Uterus (tissue), 4 donors: ENCODE results near the gene IL25. TPM values are rescaled to one million over a fixed set of nuclear protein-coding genes. Genes with fewer than 3 reads are reported as not detected.
"Not testable (repeated sequence)": the region's sequence is repeated elsewhere in the genome, so short reads cannot be mapped to it uniquely, and the experiment has no call there.

ENCODE experiments used
- DNase-seq, 2 donors: peaks; one replicate each; pipeline ENCODE4 v3.0.0-alpha.2; 2019 to 2020
- H3K27ac ChIP-seq, 2 donors: fragments of 200-600 bp; sonication (generic); 1 replicate in 1 of 2; 2 replicates in 1 of 2; pipeline ENCODE4 v1.5.1; 2016 to 2018
- H3K27me3 ChIP-seq, 2 donors: fragments of 200-600 bp; sonication (generic); one replicate each; pipeline ENCODE4 v1.5.1; 2018 to 2019; ENCODE audit warnings: control low read depth in 1 of 2
- H3K36me3 ChIP-seq, 2 donors: fragments of 200-600 bp; sonication (generic); one replicate each; pipeline ENCODE4 v1.5.1; 2019; ENCODE audit warnings: control low read depth in 1 of 2
- H3K4me1 ChIP-seq, 2 donors: fragments of 200-600 bp; sonication (generic); one replicate each; pipeline ENCODE4 v1.5.1; 2018 to 2019; ENCODE audit warnings: control low read depth in 1 of 2
- H3K4me3 ChIP-seq, 2 donors: fragments of 200-600 bp; sonication (generic); 1 replicate in 1 of 2; 2 replicates in 1 of 2; pipeline ENCODE4 v1.5.1; 2018 to 2019; ENCODE audit warnings: mild to moderate bottlenecking in 1 of 2
- H3K9me3 ChIP-seq, 2 donors: fragments of 200-600 bp; sonication (generic); one replicate each; pipeline ENCODE4 v1.5.1; 2019; ENCODE audit warnings: control low read depth in 1 of 2
- CTCF ChIP-seq, 4 experiments: fragments of 200-600 bp in 2 of 4; fragments of 450-650 bp in 2 of 4; sonication (generic) in 2 of 4; IDR thresholded peaks; one replicate each; pipeline ENCODE4 v1.5.1; 2016 to 2019; ENCODE audit warnings: antibody characterized with exemption in 4 of 4, mild to moderate bottlenecking in 2 of 4, moderate library complexity in 1 of 4
- POLR2A ChIP-seq, 2 donors: fragments of 450-650 bp; IDR thresholded peaks; one replicate each; pipeline ENCODE4 v1.6.1; 2016; ENCODE audit warnings: antibody characterized with exemption in 2 of 2, mild to moderate bottlenecking in 1 of 2, moderate library complexity in 1 of 2
- intact Hi-C: fragments of 100-400 bp; cut with DNase I; formaldehyde crosslinking; loops from one replicate; pipeline ENCODE4 v1.15.1; 2023; ENCODE audit warnings: low total_unique reads
- total RNA-seq, 4 donors: library from RNA; depleted of rRNA in 3 of 4; stranded (reverse); fragments of >200 nt in 3 of 4; gene quantifications; one replicate each; pipeline versions ENCODE4 v1.1.0 to v1.2.4, GENCODE V29; 2014 to 2023
- donor health status: DM: yes; HTN: yes; CAD: no.

The IL25 gene
- not detected for total RNA-seq

- no peaks in the 10 kb centered on the region for H3K27me3 ChIP-seq
- H3K9me3 ChIP-seq, result no peaks in the 10 kb centered on the region
- TF ChIP-seq CTCF (IDR thresholded peaks at IDR 0.05) (no peak), POLR2A (IDR thresholded peaks at IDR 0.05) (no peak)
- H3K27ac ChIP-seq, result no peak within 1 kb of the TSS
- intact Hi-C loops, result no loop called here
- H3K36me3 ChIP-seq, result no peaks in the 10 kb centered on the region
- no peak for DNase-seq
- H3K4me3 ChIP-seq, result no peak within 1 kb of the TSS
- no peaks in the 10 kb centered on the region for H3K4me1 ChIP-seq
Measured at GRCh38 chr14:23372509-23372908, at the start of gene IL25. TSS of gene IL25 (plus strand) at chr14:23372809.

GRCh38 chr14:23323838-23324454 is 48.7 kb upstream of the IL25 start:
- no peaks in the 10 kb centered on the region for H3K36me3 ChIP-seq
- TF ChIP-seq CTCF (IDR thresholded peaks at IDR 0.05) (no peak), POLR2A (IDR thresholded peaks at IDR 0.05) (no peak)
- peaks cover 6 to 14% of the 10 kb centered on the region in 2 donors for H3K4me1 ChIP-seq
- DNase-seq, result no peak
- intact Hi-C loops, result no loop called here
- peak overlapping the region in 1 of 2 donors; percentile 25 for H3K27ac ChIP-seq
- H3K4me3 ChIP-seq, result no peak overlapping the region
- no peaks in the 10 kb centered on the region for H3K9me3 ChIP-seq
- H3K27me3 ChIP-seq, result no peaks in the 10 kb centered on the region

GRCh38 chr14:23324455-23324846 is 48.2 kb upstream of the IL25 start:
- peaks cover 6 to 14% of the 10 kb centered on the region in 2 donors for H3K4me1 ChIP-seq
- H3K27ac ChIP-seq, result peak overlapping the region in 1 of 2 donors; percentile 25
- H3K36me3 ChIP-seq, result no peaks in the 10 kb centered on the region
- no peaks in the 10 kb centered on the region for H3K9me3 ChIP-seq
- H3K27me3 ChIP-seq, result no peaks in the 10 kb centered on the region
- intact Hi-C loops, result no loop called here
- no peak for TF ChIP-seq CTCF (IDR thresholded peaks at IDR 0.05)
- no peak for DNase-seq
- H3K4me3 ChIP-seq, result no peak overlapping the region

- intact Hi-C loops, result loop anchor here (5.0 kb wide), 1 partner anchor 52 kb away; the partner anchor contains the start of gene CMTM5
- TF ChIP-seq CTCF (IDR thresholded peaks at IDR 0.05), result no peak
- no peak for TF ChIP-seq POLR2A (IDR thresholded peaks at IDR 0.05)
- DNase-seq, result no peak
- H3K4me3 ChIP-seq, result no peak overlapping the region
- no peak overlapping the region for H3K27ac ChIP-seq
- H3K4me1 ChIP-seq, result peaks cover 6 to 14% of the 10 kb centered on the region in 2 donors
- H3K27me3 ChIP-seq, result no peaks in the 10 kb centered on the region
- no peaks in the 10 kb centered on the region for H3K9me3 ChIP-seq
- no peaks in the 10 kb centered on the region for H3K36me3 ChIP-seq
Measured at GRCh38 chr14:23324993-23325392, 47.6 kb upstream of the IL25 start.

- not testable (repeated sequence) for H3K27me3 ChIP-seq, H3K36me3 ChIP-seq, H3K27ac ChIP-seq, H3K9me3 ChIP-seq, DNase-seq, H3K4me3 ChIP-seq
- intact Hi-C loops, result loop anchor here (5.0 kb wide), 1 partner anchor 52 kb away; the partner anchor contains the start of gene CMTM5
- peaks cover 6 to 14% of the 10 kb centered on the region in 2 donors for H3K4me1 ChIP-seq
Measured at GRCh38 chr14:23325746-23326145, 46.9 kb upstream of the IL25 start.
